ENCODE measurements around the gene SLC38A5.

SLC38A5 gene

GRCh38 chrX:48490661-48491060 is 20.6 kb upstream of the SLC38A5 start:
- no peak for DNase-seq

GRCh38 chrX:48489892-48490291 is 19.8 kb upstream of the SLC38A5 start:
- DNase-seq: no peak

- no peak for DNase-seq
These were observed 19.2 kb upstream of the SLC38A5 start for GRCh38 chrX:48489296-48489695.

GRCh38 chrX:48488034-48488433 is 18.0 kb upstream of the SLC38A5 start:
- DNase-seq: no peak

- DNase-seq: no peak
These were observed 17.3 kb upstream of the SLC38A5 start for GRCh38 chrX:48487362-48487798.

GRCh38 chrX:48482526-48482925 is 12.5 kb upstream of the SLC38A5 start:
- DNase-seq: no peak

- no peak for DNase-seq
These were observed 10.5 kb upstream of the SLC38A5 start for GRCh38 chrX:48480583-48480982.

GRCh38 chrX:48480142-48480541 is 10.1 kb upstream of the SLC38A5 start:
- DNase-seq: no peak

- DNase-seq: no peak
These were observed 8.7 kb upstream of the SLC38A5 start for GRCh38 chrX:48478806-48479205.

GRCh38 chrX:48477960-48478755 is 8.1 kb upstream of the SLC38A5 start:
- DNase-seq: no peak

GRCh38 chrX:48476919-48477318 is 6.9 kb upstream of the SLC38A5 start:
- no peak for DNase-seq

GRCh38 chrX:48475774-48476577 is 5.9 kb upstream of the SLC38A5 start, which contains the start of gene FTSJ1:
Gene FTSJ1 (plus strand): TSS chrX:48476199. CDS start chrX:48478048, 1,849 bp downstream.
- DNase-seq: peak; percentile 39 to 68

GRCh38 chrX:48475296-48475695 is 5.2 kb upstream of the SLC38A5 start:
- DNase-seq: no peak

GRCh38 chrX:48474581-48474980 is 4.5 kb upstream of the SLC38A5 start:
- DNase-seq: no peak

GRCh38 chrX:48474127-48474526 is 4.1 kb upstream of the SLC38A5 start:
- DNase-seq: no peak

- no peak for DNase-seq
These were observed 3.6 kb upstream of the SLC38A5 start for GRCh38 chrX:48473704-48473990.

- DNase-seq: no peak
These were observed 3.0 kb upstream of the SLC38A5 start for GRCh38 chrX:48472851-48473703.

- no peak for DNase-seq
These were observed 2.2 kb upstream of the SLC38A5 start for GRCh38 chrX:48472225-48472624.

- no peak for DNase-seq
These were observed 1.4 kb upstream of the SLC38A5 start for GRCh38 chrX:48471504-48471903.

- no peak for DNase-seq
These were observed 716 bp upstream of the SLC38A5 start for GRCh38 chrX:48470833-48471118.

GRCh38 chrX:48468693-48469691 is 1.1 kb downstream of the SLC38A5 start:
- DNase-seq: peak in 1 of 2 donors; percentile 40

- no peak for DNase-seq
These were observed 1.8 kb downstream of the SLC38A5 start for GRCh38 chrX:48468247-48468671.

Data from bone marrow (tissue), 2 donors.